H1 (cell line): Measurements from ENCODE around the gene BEX3. TPM values are rescaled to one million over a fixed set of nuclear protein-coding genes. Genes with fewer than 3 reads are reported as not detected.

Experiments
- CTCF ChIA-PET: fragments of 300-600 bp; sonication (Branson Sonifier 250); formaldehyde crosslinking; loops from one replicate; lab custom pipeline; 2021; ENCODE audit not compliant: partially characterized antibody; lab: Charles Lee
- POLR2A ChIA-PET: fragments of 300-600 bp; sonication (Branson Sonifier 250); formaldehyde crosslinking; loops from one replicate; lab custom pipeline; 2021; ENCODE audit warnings: inconsistent platforms; ENCODE audit not compliant: partially characterized antibody; lab: Charles Lee
- DNase-seq, 2 experiments: peaks; one replicate each; pipeline versions ENCODE4 v3.0.0 to v3.0.0-alpha.2; 2010 to 2022; ENCODE audit warnings: low spot score in 2 of 2, low read depth in 1 of 2, mixed read lengths in 1 of 2
- FAIRE-seq: peaks from 2 replicates; lab custom pipeline; 2011; peaks lifted over from hg19 to GRCh38; lab: Jason Lieb, UNC
- H2AFZ ChIP-seq: 2 replicates; pipeline ENCODE4 v1.8.1; 2012; ENCODE audit warnings: low read length, inconsistent platforms
- H2AK5ac ChIP-seq: 2 replicates; pipeline ENCODE4 v1.6.1; 2013; ENCODE audit warnings: low read depth, low read length
- H2BK120ac ChIP-seq: replicated peaks from 2 replicates; pipeline ENCODE3; 2013; ENCODE audit warnings: low read depth, low read length, inconsistent platforms
- H2BK12ac ChIP-seq: 2 replicates; pipeline ENCODE4 v1.6.1; 2013; ENCODE audit warnings: low read depth, low read length
- H2BK15ac ChIP-seq: 2 replicates; pipeline ENCODE4 v1.6.1; 2013; ENCODE audit warnings: low read length
- H2BK20ac ChIP-seq: 2 replicates; pipeline ENCODE4 v1.6.1; 2013; ENCODE audit warnings: low read length
- H2BK5ac ChIP-seq: 2 replicates; pipeline ENCODE4 v1.6.1; 2013; ENCODE audit warnings: low read depth, low read length
- H3K14ac ChIP-seq: 2 replicates; pipeline ENCODE4 v1.6.1; 2013; ENCODE audit warnings: inconsistent platforms; ENCODE audit not compliant: insufficient read length
- H3K18ac ChIP-seq: 2 replicates; pipeline ENCODE4 v1.6.1; 2013; ENCODE audit warnings: low read length; ENCODE audit errors: extremely low read depth
- H3K23ac ChIP-seq: 2 replicates; pipeline ENCODE4 v1.6.1; 2013; ENCODE audit warnings: inconsistent platforms; ENCODE audit not compliant: insufficient read length
- H3K23me2 ChIP-seq: 2 replicates; pipeline ENCODE4 v1.6.1; 2013; ENCODE audit warnings: low read depth, low read length
- H3K27ac ChIP-seq: 2 replicates; pipeline ENCODE4 v1.6.1; 2011; ENCODE audit warnings: low read depth, low read length, inconsistent platforms
- H3K27me3 ChIP-seq, 4 experiments: replicated peaks in 1 of 4; 1 replicate in 1 of 4; 2 replicates in 3 of 4; pipeline versions ENCODE4 v1.6.1 to v1.8.1; 2011 to 2013; ENCODE audit warnings: low read length in 3 of 4, mild to moderate bottlenecking in 3 of 4, inconsistent platforms in 2 of 4, mixed read lengths in 2 of 4, moderate library complexity in 1 of 4; ENCODE audit not compliant: control insufficient read depth in 3 of 4, insufficient read depth in 3 of 4; ENCODE audit errors: extremely low read depth in 1 of 4
- H3K36me3 ChIP-seq, 4 experiments: 2 replicates each; pipeline versions ENCODE4 v1.6.1 to v1.8.1; 2011 to 2013; ENCODE audit warnings: mild to moderate bottlenecking in 4 of 4, low read length in 3 of 4, moderate library complexity in 2 of 4, control low read depth in 1 of 4, inconsistent platforms in 1 of 4; ENCODE audit not compliant: insufficient read depth in 4 of 4, control insufficient read depth in 2 of 4
- H3K4ac ChIP-seq: replicated peaks from 2 replicates; pipeline ENCODE3; 2013; ENCODE audit warnings: low read length, low read depth, mixed read lengths, inconsistent platforms; ENCODE audit not compliant: insufficient read length
- H3K4me1 ChIP-seq, 4 experiments: replicated peaks in 1 of 4; 1 replicate in 1 of 4; 2 replicates in 3 of 4; pipeline versions ENCODE4 v1.6.1 to v1.8.1; 2011 to 2013; ENCODE audit warnings: low read length in 3 of 4, inconsistent platforms in 2 of 4, mixed read lengths in 1 of 4; ENCODE audit not compliant: insufficient read depth in 4 of 4, control insufficient read depth in 3 of 4
- H3K4me2 ChIP-seq, 2 experiments: 2 replicates each; pipeline versions ENCODE4 v1.6.1 to v1.8.1; 2011 to 2013; ENCODE audit warnings: low read depth in 2 of 2, low read length in 2 of 2, control low read depth in 1 of 2, inconsistent platforms in 1 of 2, mild to moderate bottlenecking in 1 of 2; ENCODE audit not compliant: insufficient read depth in 1 of 2
- H3K4me3 ChIP-seq, 4 experiments: fragments of 200-600, 300-600 bp in 1 of 4; sonication (generic), shearing (Covaris generic), sonication (Bioruptor Twin) in 1 of 4; 2 replicates each; pipeline versions ENCODE4 v1.5.1 to v1.8.1; 2011 to 2016; ENCODE audit warnings: low read length in 4 of 4, low read depth in 3 of 4, control low read depth in 2 of 4, inconsistent platforms in 2 of 4, mild to moderate bottlenecking in 2 of 4, mixed read lengths in 1 of 4, moderate library complexity in 1 of 4; ENCODE audit not compliant: insufficient read depth in 2 of 4; ENCODE audit errors: extremely low read depth in 1 of 4
- H3K56ac ChIP-seq: replicated peaks from 2 replicates; pipeline ENCODE3; 2013; ENCODE audit warnings: low read depth, mild to moderate bottlenecking, mixed read lengths, low read length, inconsistent platforms; ENCODE audit not compliant: insufficient read length
- H3K79me1 ChIP-seq: 2 replicates; pipeline ENCODE4 v1.6.1; 2013; ENCODE audit warnings: low read depth, low read length, control low read depth
- H3K79me2 ChIP-seq, 2 experiments: 2 replicates each; pipeline versions ENCODE4 v1.6.1 to v1.8.1; 2012 to 2013; ENCODE audit warnings: low read length in 2 of 2, mild to moderate bottlenecking in 2 of 2, inconsistent platforms in 1 of 2; ENCODE audit not compliant: insufficient read depth in 2 of 2, control insufficient read depth in 1 of 2
- H3K9ac ChIP-seq, 4 experiments: replicated peaks in 1 of 4; 1 replicate in 1 of 4; 2 replicates in 3 of 4; pipeline versions ENCODE4 v1.6.1 to v1.8.1; 2011 to 2013; ENCODE audit warnings: low read depth in 3 of 4, low read length in 3 of 4, control low read depth in 2 of 4, mild to moderate bottlenecking in 2 of 4, moderate library complexity in 2 of 4, inconsistent platforms in 1 of 4; ENCODE audit errors: extremely low read depth in 1 of 4
- H3K9me3 ChIP-seq, 2 experiments: 2 replicates each; pipeline versions ENCODE4 v1.6.1 to v1.8.1; 2012 to 2013; ENCODE audit warnings: mild to moderate bottlenecking in 2 of 2, moderate library complexity in 2 of 2, control low read depth in 1 of 2, inconsistent platforms in 1 of 2, low read depth in 1 of 2, low read length in 1 of 2, mixed read lengths in 1 of 2; ENCODE audit not compliant: insufficient read depth in 2 of 2
- H4K20me1 ChIP-seq, 2 experiments: replicated peaks in 1 of 2; 2 replicates each; pipeline versions ENCODE3 to v1.8.1; 2011 to 2013; ENCODE audit warnings: inconsistent platforms in 2 of 2, low read length in 2 of 2, mild to moderate bottlenecking in 1 of 2; ENCODE audit not compliant: insufficient read depth in 2 of 2, control insufficient read depth in 1 of 2
- H4K5ac ChIP-seq: 2 replicates; pipeline ENCODE4 v1.6.1; 2013; ENCODE audit warnings: low read length, low read depth, mixed read lengths, inconsistent platforms; ENCODE audit not compliant: insufficient read length
- H4K8ac ChIP-seq: 2 replicates; pipeline ENCODE4 v1.8.0; 2013; ENCODE audit warnings: mild to moderate bottlenecking, moderate library complexity, low read length, inconsistent platforms; ENCODE audit not compliant: insufficient read depth; ENCODE audit errors: extremely low read depth
- H4K91ac ChIP-seq: replicated peaks from 2 replicates; pipeline ENCODE3; 2013; ENCODE audit warnings: low read length, mixed read lengths, inconsistent platforms; ENCODE audit not compliant: insufficient read length
- ASH2L ChIP-seq: fragments of 200-600, 300-600 bp; sonication (generic); IDR thresholded peaks from one replicate; pipeline ENCODE4 v1.7.1; 2017; ENCODE audit warnings: low read length
- BCL11A ChIP-seq, 2 experiments: IDR thresholded peaks; one replicate each; pipeline ENCODE4 v1.6.1; 2011; ENCODE audit warnings: low read depth in 2 of 2, low read length in 2 of 2, mild to moderate bottlenecking in 2 of 2
- CBX5 ChIP-seq: fragments of 300-800, 300-1000 bp; sonication (generic); IDR thresholded peaks from 2 replicates; pipeline ENCODE4 v1.7.1; 2016; ENCODE audit warnings: antibody characterized with exemption, low read length, low read depth
- CHD2 ChIP-seq: IDR thresholded peaks from 2 replicates; pipeline ENCODE4 v1.6.1; 2012; ENCODE audit warnings: low read length, improper control_type of control experiment
- EZH2 ChIP-seq: fragments of 200-600 bp; sonication (generic); IDR thresholded peaks from 2 replicates; pipeline ENCODE4 v1.7.1; 2012; ENCODE audit warnings: low read depth, mild to moderate bottlenecking, moderate library complexity, low read length, inconsistent platforms; ENCODE audit not compliant: severe bottlenecking
- HDAC6 ChIP-seq: IDR thresholded peaks from one replicate; pipeline ENCODE4 v1.7.1; 2012; ENCODE audit warnings: low read depth, mild to moderate bottlenecking, inconsistent platforms, low read length, moderate library complexity
- KDM4A ChIP-seq: IDR thresholded peaks from one replicate; pipeline ENCODE4 v1.7.1; 2012; ENCODE audit warnings: low read depth, mild to moderate bottlenecking, moderate library complexity, low read length, inconsistent platforms; ENCODE audit not compliant: severe bottlenecking
- NRF1 ChIP-seq: IDR thresholded peaks from 2 replicates; pipeline ENCODE4 v1.6.1; 2011; ENCODE audit warnings: mild to moderate bottlenecking, low read depth, low read length, improper control_type of control experiment
- SRF ChIP-seq: IDR thresholded peaks from 2 replicates; pipeline ENCODE4 v1.6.1; 2011; ENCODE audit warnings: mild to moderate bottlenecking, low read depth, low read length, moderate library complexity
- TAF1 ChIP-seq: IDR thresholded peaks from 2 replicates; pipeline ENCODE4 v1.6.1; 2011; ENCODE audit warnings: mild to moderate bottlenecking, low read depth, low read length
- ZNF274 ChIP-seq: IDR thresholded peaks from 2 replicates; pipeline ENCODE4 v1.7.0; 2012; ENCODE audit warnings: low read length, borderline replicate concordance; ENCODE audit errors: extremely low read depth
- WGBS, 2 experiments: shearing (Covaris generic) in 1 of 2; methylation state at CpG; one replicate each; pipeline versions ENCODE4 v1.1.6 to v1.1.7; 2013 to 2015; ENCODE audit warnings: low lambda C conversion rate in 2 of 2, mixed read lengths in 2 of 2, inconsistent platforms in 1 of 2, low coverage in 1 of 2, missing lambda C conversion rate in 1 of 2; ENCODE audit not compliant: insufficient replicate concordance in 2 of 2, insufficient coverage in 1 of 2, insufficient read length in 1 of 2; ENCODE audit errors: extremely low coverage in 1 of 2, missing lambda C conversion rate in 1 of 2; 5-methylcytosine and 5-hydroxymethylcytosine counted together
- polyA plus RNA-seq, 7 experiments: library from polyadenylated mRNA; depleted of rRNA in 3 of 7; stranded (reverse) in 5 of 7; unstranded in 2 of 7; fragments of >200 nt in 5 of 7; fragments of 200-250 nt in 2 of 7; gene quantifications; 1 replicate in 5 of 7; 2 replicates in 1 of 7; 4 replicates in 1 of 7; pipeline versions ENCODE4 v1.2.1 to v1.2.3, GENCODE V29; 2011 to 2013; ENCODE audit warnings: missing spikeins in 2 of 7, mixed read lengths in 2 of 7
- total RNA-seq: library from RNA; stranded (reverse); fragmentation: NEBNext Ultra II Directional; extraction: Animal tissue kit (Norgen Biotek cat#: 25700); gene quantifications from 2 replicates; pipeline ENCODE4 v1.2.1, GENCODE V29; 2021

Gene BEX3
- total and polyA plus RNA-seq, 2 of the 8 experiments (the other 6 are each of a cell fraction or from before 2014, with no cell fraction given) = 330 to 366 TPM

DNA sequence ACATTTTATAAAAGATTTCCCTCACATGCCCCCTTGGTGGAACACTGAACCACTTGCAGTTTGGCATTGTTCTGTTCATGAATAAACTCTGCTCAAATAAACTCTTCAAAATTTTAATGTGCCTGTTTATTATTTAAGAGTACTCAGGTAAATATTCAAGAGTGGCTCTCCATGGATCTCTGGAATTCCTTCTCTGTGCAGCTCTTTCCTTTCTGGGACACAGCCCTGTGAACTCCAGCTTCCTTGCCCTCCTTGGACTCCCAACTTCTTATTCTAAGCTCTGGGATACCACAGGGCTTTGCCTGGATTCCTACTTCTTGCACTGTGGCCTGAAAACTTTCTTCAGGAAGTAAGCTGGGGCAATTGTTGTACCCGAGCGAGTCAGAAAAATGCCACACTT is 8.3 kb downstream of the BEX3 start:
- Histone ChIP-seq H3K23me2 (no peaks in the 10 kb centered on the region), H3K4me3 (no peak overlapping the region)
- TF ChIP-seq HDAC6 (no peak), BCL11A (IDR thresholded peaks at IDR 0.05; ENCODE audit: low read depth in 2 of 2, low read length in 2 of 2) (no peak), CHD2 (no peak), ZNF274 (no peak), KDM4A (no peak), EZH2 (no peak), TAF1 (no peak), SRF (no peak), NRF1 (no peak), ASH2L (no peak), CBX5 (no peak)

More for the DNA sequence above, 8.3 kb downstream of the BEX3 start:
- H3K27me3 ChIP-seq = no peaks in the 10 kb centered on the region
- no peak overlapping the region for H2AFZ ChIP-seq
- no peak overlapping the region for H3K27ac ChIP-seq
- no peak overlapping the region for H3K14ac ChIP-seq
- H3K4ac ChIP-seq = no peak overlapping the region
- H2BK120ac ChIP-seq = no peak overlapping the region
- no peak overlapping the region for H3K56ac ChIP-seq
- H2BK20ac ChIP-seq = no peak overlapping the region
- no peak overlapping the region for H3K9ac ChIP-seq
- no peak overlapping the region for H3K23ac ChIP-seq
- no peaks in the 10 kb centered on the region for H3K79me1 ChIP-seq
- no peak overlapping the region for H4K5ac ChIP-seq
- H3K4me2 ChIP-seq = no peak overlapping the region
- WGBS, 2 experiments = 67% methylated on average over 2 of the region's 2 CpGs; no CpG with 5 or more reads in 1 of the 2 experiments
- FAIRE-seq = no peak
- ChIA-PET CTCF (interaction anchor here (1.3 to 1.4 kb wide), 2 partner anchors 54 to 80 kb away, joined by 3 read pairs; no protein-coding TSS in a partner anchor), POLR2A (interaction anchor here (1.4 to 2.8 kb wide), 4 partner anchors 8 to 29 kb away, joined by 3 to 13 read pairs (median 4); partner anchors contain the start of genes BEX3 and TCEAL9)
- no peak overlapping the region for H2AK5ac ChIP-seq
- H2BK12ac ChIP-seq = no peak overlapping the region
- peaks cover 0 to 16% (median 2%) of the 10 kb centered on the region in 4 experiments; a peak in 2 of 8 replicates for H3K36me3 ChIP-seq
- no peak overlapping the region for H2BK15ac ChIP-seq
- no peak overlapping the region for H4K8ac ChIP-seq
- no peaks in the 10 kb centered on the region for H3K4me1 ChIP-seq
- no peak overlapping the region for H2BK5ac ChIP-seq
- no peaks in the 10 kb centered on the region for H4K20me1 ChIP-seq
- H3K18ac ChIP-seq = no peak overlapping the region
- H3K79me2 ChIP-seq = no peaks in the 10 kb centered on the region
- DNase-seq = no peak
- no peaks in the 10 kb centered on the region for H3K9me3 ChIP-seq
- no peak overlapping the region for H4K91ac ChIP-seq
